ENCODE measurements around the gene HAND1.

GRCh38 chr5:154461531-154461930, 16.5 kb downstream of the HAND1 start:
- TF ChIP-seq CTCF (IDR thresholded peaks at IDR 0.05) = peak in 1 of 3 experiments; percentile 2
- no peak for TF ChIP-seq POLR2A (IDR thresholded peaks at IDR 0.05)

All from testis (tissue), 2 donors.